Spleen (tissue), 7 donors: ENCODE data around the gene WDR70.

Source experiments
- CTCF ChIP-seq, 11 experiments: fragments of 200-600 bp in 7 of 11; fragments of 450-650 bp in 4 of 11; sonication (generic) in 4 of 11; IDR thresholded peaks in 8 of 11; conservative IDR thresholded peaks in 3 of 11; 1 replicate in 7 of 11; 2 replicates in 4 of 11; pipeline versions ENCODE4 v1.4.0 to v1.8.0; 2016 to 2021; ENCODE audit warnings: antibody characterized with exemption in 11 of 11, inconsistent platforms in 4 of 11, mild to moderate bottlenecking in 1 of 11
- POLR2A ChIP-seq, 3 donors: fragments of 450-650 bp; IDR thresholded peaks; one replicate each; pipeline ENCODE4 v1.5.1; 2017; ENCODE audit warnings: antibody characterized with exemption in 3 of 3, mild to moderate bottlenecking in 1 of 3
- POLR2AphosphoS5 ChIP-seq, 3 donors: sonication (generic); formaldehyde crosslinking; IDR thresholded peaks; one replicate each; pipeline ENCODE4 v1.5.1; 2017; ENCODE audit warnings: antibody characterized with exemption in 3 of 3
- donor health status: DM: no; HTN: no; CAD: no; lungs with moderate emphysema.
- donor health status: DM: no; HTN: no; CAD: no.
- donor health status: DM: no; HTN: no; CAD: no.

- TF ChIP-seq CTCF (IDR thresholded peaks at IDR 0.05 in 8 of 11, conservative IDR thresholded peaks at IDR 0.05 in 3 of 11) (no peak), POLR2A (IDR thresholded peaks at IDR 0.05) (no peak), POLR2AphosphoS5 (IDR thresholded peaks at IDR 0.05) (no peak)
Measured at GRCh38 chr5:37506722-37507121, 127.6 kb downstream of the WDR70 start.
